ENCODE data around the gene DCN. TPM values are rescaled to one million over a fixed set of nuclear protein-coding genes. Genes with fewer than 3 reads are reported as not detected.

The DCN gene
- total RNA-seq, 4 donors from 2014 or later, result 610 to 3,671 (median 2,794) TPM

DNA sequence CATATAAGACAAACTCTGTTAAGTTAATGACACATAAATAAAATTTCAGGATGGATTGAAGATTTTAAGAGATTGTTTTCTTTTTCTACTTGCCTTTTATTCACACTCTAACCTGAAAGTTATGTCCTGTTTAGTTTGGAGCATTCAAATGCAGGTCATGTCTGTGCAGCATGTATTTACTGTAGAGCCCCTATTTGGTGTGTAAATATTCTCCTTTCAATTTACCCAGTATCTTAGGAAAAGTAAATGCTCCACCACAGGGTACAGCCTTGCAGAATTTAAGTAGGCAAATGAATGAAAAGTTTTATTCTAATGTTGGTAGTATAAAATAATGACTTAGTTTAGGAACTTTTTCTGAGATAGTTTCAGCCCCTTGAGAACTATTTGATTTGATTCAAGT lies 6.2 kb upstream of the DCN start:
- TF ChIP-seq, protein P1, sequence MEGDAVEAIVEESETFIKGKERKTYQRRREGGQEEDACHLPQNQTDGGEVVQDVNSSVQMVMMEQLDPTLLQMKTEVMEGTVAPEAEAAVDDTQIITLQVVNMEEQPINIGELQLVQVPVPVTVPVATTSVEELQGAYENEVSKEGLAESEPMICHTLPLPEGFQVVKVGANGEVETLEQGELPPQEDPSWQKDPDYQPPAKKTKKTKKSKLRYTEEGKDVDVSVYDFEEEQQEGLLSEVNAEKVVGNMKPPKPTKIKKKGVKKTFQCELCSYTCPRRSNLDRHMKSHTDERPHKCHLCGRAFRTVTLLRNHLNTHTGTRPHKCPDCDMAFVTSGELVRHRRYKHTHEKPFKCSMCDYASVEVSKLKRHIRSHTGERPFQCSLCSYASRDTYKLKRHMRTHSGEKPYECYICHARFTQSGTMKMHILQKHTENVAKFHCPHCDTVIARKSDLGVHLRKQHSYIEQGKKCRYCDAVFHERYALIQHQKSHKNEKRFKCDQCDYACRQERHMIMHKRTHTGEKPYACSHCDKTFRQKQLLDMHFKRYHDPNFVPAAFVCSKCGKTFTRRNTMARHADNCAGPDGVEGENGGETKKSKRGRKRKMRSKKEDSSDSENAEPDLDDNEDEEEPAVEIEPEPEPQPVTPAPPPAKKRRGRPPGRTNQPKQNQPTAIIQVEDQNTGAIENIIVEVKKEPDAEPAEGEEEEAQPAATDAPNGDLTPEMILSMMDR (IDR thresholded peaks at IDR 0.05; ENCODE audit: low read depth), result no peak

- TF ChIP-seq, protein P1 (IDR thresholded peaks at IDR 0.05; ENCODE audit: low read depth), result no peak
Observed at GRCh38 chr12:91186156-91186555, 3.5 kb upstream of the DCN start.

DNA sequence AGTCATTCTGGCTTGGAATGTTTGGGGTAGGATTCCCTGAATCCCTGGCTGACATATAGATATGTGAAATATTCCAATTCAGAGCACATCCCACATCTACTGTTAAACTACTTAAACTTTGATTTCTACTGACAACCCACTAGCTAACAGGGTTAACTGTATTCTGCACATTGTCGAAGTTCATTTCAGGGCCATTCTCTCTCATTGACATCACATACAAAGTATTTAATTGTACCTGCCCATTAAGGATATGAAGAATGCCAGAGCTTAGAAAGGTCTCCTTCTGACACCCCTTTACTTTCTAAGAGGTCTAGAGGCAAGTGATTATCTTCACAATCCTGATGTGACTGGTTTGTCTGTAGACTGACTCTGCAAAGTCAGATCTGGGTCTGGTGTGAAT lies 2.8 kb upstream of the DCN start:
- TF ChIP-seq, protein P1 (IDR thresholded peaks at IDR 0.05; ENCODE audit: low read depth), result no peak

- TF ChIP-seq, protein P1 (IDR thresholded peaks at IDR 0.05; ENCODE audit: low read depth), result no peak
Observed at GRCh38 chr12:91183551-91183950, 934 bp upstream of the DCN start.

DNA sequence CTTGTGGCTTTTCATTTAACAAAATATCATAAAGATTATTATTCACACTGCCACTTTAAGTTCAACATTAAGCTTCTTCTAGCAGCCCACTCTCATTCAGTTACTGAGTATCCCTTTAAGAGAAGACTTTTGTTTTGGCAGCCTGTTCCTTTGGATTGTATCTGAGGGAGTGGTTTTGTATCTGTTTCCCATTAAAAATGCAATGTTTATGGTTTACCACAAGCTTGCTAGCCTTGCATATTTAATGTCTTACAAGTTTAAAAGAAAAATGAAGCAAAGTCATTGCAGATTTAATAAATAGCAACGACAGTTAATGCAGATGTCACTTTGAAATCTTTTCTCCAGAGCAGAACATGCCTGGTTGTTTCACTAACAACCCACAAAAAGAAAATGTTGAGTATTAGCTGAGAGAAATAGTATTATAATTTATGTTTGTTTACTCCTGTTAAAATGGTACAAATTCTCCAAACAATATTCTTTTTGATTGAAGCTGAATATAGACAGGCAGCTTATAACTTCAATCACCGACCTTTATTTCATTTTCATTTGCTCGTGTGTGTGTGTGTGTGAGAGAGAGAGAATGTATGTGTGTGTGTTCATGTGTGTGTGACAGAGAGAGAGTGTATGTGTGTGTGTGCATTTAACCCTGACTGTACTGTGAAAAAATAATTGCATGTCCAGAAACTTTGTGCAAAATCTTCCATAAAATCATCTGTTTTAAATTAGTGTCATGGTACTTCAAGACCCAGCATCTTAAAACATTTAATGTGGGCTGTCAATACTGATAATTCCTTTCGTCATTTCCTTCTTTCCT lies 1.8 kb downstream of the DCN start:
- TF ChIP-seq, protein P1 (IDR thresholded peaks at IDR 0.05; ENCODE audit: low read depth), result no peak

- TF ChIP-seq, protein P1 (IDR thresholded peaks at IDR 0.05; ENCODE audit: low read depth), result no peak
Observed at GRCh38 chr12:91179966-91180561, 2.6 kb downstream of the DCN start.

GRCh38 chr12:91179315-91179714 lies 3.3 kb downstream of the DCN start:
- TF ChIP-seq, protein P1 (IDR thresholded peaks at IDR 0.05; ENCODE audit: low read depth), result no peak
